Measurements from ENCODE around the gene EIF4EBP3.

The EIF4EBP3 gene

DNA sequence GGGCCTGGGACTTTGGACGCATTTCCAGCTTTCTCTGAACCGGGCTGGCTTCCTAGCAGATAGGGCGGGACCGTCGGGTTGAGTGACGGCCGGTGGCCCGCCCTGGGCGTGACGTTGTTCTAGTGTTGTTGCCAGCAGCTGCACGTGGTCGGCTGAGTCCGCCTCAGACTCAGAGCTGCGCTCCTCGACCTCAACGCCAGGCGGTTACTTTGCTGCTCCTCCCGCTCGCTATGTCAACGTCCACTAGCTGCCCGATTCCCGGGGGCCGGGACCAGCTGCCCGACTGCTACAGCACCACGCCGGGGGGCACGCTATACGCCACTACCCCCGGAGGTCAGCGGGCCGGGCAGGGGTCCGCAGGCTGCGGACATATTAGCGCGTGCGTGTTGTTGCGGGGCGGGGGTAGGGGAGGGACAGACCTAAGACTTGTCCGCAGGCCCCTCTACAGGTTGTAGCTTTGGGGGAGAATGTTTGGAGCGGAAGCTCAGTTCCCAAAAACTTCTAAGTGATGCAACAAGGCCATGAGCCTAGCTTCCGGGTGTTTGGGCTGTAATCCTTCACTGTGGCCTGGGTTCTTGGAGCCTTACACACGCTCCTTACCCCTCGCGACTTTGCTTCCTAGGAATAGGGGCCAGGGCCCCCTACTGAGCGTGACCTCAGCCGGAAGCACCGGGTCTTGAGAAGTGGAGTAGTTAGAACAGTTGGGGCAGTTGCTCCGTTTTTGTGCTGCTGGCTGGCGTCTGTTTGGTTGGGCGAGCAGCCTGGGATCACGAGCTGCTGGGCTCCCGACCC is at the start of gene EIF4EBP3:
Gene EIF4EBP3, plus strand, starts transcription at position 155 of the 792 bp plus-strand sequence. Its CDS starts 76 bp downstream, at position 231.
- peak; percentile 96 for DNase-seq (ENCODE audit: low spot score)

DNA sequence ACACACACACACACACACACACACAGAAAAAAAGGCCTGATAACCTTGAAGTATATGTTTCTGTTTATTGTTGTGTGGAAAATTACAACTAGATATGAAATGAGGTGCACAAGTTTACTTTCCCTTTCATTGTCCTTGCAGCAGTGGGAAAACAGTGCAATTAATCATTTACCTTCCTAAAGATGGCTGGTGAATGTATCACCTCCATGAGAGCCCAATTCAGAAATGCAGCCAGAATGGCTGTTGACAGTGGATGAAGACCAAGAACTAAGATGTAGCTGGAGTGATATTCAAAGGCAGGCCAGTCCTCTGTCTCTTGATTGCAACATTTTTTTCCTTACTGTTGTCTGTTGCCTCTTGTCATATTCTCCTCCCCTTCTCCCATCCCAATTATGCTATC is 49.6 kb upstream of the EIF4EBP3 start:
- no peak for DNase-seq (ENCODE audit: low spot score)

DNA sequence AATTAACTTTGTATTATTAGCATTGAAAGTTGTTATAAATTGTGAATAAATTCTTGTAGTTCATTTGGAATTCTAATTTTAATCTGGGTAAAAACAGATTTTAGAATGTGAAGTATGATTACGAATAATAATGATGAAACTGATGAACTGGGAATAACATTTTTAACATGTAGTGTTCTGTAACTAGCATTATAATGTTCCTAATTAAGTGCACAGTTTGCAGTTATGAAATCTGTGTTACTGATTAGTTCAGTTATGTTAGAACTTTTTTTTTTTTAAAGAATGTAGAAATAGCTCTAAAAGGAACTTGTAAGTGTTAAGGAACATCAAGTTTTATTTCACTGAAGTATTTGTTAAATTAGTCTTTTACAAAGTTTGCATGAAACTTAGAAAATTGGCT is 48.9 kb upstream of the EIF4EBP3 start:
- DNase-seq (ENCODE audit: low spot score), result no peak

DNA sequence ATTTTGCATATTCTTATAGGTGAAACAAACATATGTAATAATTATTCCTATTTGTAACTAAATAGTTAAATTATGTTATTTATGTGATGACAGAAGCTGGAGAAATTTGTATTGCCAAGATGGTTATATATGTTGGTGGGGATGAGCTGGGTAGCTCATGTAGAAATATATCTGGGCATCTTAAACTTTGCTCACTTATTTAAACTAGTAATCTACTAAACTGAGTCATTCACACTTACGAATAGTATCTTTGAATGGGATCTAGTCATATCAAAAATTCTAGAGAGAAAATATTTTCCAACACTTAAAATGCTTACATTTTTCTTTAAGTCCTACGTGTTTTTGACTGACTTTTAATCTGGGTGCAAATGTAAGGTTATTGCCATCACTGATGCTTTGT is 44.6 kb upstream of the EIF4EBP3 start:
- DNase-seq (ENCODE audit: low spot score), result no peak

DNA sequence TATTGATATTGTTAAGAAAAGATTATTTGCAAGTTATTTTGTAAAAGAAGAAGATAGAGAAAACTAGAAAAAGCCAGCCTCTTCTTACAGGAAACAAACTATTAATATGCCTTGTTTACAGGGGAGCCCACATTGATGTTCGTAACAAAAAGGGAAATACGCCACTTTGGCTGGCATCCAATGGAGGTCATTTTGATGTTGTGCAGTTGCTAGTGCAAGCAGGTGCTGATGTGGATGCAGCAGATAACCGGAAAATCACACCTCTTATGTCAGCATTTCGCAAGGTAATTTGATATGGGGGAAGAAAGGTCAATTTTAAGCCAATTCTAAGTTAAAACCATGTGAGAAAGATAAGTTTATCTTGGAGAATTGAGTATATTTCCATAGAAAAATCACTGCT is 37.6 kb upstream of the EIF4EBP3 start:
- DNase-seq (ENCODE audit: low spot score), result no peak

DNA sequence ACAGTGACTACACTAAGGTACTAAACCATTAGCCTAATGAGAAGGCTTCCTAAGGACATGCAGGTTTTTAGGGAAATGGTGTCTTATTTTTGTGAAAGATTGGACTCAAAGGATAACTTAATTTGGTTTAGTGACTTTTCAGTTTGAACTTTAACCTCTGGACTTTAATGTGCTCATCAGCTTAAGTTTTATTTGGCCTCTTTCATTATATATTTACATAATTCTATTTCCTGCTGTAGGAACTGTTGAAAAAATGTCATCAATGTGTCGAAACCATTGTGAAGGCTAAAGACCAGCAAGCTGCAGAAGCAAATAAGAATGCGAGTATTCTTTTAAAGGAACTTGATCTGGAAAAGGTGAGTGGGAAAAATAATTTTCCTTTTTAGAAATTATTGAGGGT is 34.3 kb upstream of the EIF4EBP3 start:
- DNase-seq (ENCODE audit: low spot score), result no peak

DNA sequence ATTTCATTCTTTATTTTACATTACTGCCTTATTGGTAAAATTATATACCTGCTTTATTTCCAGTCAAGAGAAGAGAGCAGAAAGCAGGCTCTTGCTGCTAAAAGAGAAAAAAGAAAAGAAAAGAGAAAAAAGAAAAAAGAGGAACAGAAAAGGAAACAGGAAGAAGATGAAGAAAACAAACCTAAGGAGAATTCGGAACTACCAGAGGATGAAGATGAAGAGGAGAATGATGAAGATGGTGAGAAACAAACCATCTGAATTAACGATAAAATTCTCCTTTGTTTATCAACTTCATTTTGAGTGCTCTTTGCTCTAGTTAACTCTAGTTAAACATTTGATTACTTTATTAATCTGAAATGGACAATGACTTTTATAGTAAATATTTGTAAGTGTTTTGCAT is 23.5 kb upstream of the EIF4EBP3 start:
- no peak for DNase-seq (ENCODE audit: low spot score)

DNA sequence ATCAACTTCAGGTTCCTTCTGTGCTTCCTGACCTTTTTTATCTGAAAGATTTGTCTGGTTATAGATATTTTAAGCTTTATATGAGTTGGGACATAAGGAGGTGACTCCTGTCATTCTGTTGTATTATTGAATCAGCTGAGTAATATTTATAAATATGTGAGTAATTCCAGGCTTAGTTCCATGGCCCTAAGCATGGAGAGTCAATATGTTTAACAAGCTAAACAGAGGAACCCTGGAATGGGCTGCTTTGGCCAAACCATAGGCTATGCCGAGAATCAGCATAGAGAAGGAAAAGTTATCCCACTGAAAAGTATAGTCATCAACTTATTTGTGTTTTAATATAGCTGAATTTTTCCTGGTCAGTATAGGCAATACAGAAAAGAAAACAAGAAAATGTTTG is 7.2 kb upstream of the EIF4EBP3 start:
- no peak for DNase-seq (ENCODE audit: low spot score)

DNA sequence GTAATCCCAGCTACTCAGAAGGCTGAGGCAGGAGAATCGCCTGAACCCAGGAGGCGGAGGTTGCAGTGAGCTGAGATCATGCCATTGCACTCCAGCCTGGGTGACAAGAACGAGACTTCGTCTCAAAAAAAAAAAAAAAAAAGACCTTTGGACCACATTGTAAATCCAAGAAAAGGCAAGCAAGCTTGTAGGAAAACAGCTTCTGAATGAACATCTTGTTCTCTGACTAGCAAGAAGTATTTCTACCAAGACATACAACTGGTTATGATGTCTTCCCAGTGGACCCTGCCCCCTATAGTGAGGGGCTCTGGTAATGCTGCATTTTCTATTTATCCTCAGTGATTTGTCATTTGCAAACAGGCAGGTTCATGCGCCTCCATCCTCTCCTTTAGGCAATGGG is 4.5 kb upstream of the EIF4EBP3 start:
- no peak for DNase-seq (ENCODE audit: low spot score)

DNA sequence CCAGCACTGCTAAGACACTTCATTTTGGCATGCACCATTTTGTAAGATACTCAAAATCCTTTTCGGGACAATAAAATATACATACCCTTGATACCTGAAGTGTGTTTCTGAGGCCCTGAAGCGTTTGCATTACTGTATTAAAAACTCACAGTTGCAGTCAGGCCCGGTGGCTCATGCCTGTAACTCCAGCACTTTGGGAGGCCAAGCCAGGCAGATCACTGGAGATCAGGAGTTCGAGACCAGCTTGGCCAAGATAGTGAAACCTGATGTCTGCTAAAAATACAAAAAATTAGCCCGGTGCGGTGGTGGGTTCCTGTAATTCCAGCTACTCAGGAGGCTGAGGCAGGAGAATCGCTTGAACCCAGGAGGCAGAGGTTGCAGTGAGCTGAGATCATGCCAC is 2.5 kb upstream of the EIF4EBP3 start:
- no peak for DNase-seq (ENCODE audit: low spot score)

DNA sequence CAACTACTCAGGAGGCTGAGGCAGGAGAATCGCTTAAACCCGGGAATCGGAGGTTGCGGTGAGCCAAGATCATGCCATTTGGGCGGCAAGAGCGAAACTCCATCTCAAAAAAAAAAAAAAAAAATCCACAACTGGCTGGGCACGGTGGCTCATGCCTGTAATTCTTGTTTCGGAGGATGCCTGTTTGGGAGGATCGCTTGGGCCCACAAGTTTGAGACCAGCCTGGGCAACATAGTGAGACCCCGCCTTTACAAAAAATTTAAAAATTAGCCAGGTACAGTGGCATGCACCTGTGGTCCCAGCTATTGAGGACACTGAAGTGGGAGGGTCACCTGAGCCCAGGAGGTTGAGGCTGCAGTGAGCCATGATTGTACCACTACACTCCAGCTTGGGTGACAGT is 1.9 kb upstream of the EIF4EBP3 start:
- no peak for DNase-seq (ENCODE audit: low spot score)

DNA sequence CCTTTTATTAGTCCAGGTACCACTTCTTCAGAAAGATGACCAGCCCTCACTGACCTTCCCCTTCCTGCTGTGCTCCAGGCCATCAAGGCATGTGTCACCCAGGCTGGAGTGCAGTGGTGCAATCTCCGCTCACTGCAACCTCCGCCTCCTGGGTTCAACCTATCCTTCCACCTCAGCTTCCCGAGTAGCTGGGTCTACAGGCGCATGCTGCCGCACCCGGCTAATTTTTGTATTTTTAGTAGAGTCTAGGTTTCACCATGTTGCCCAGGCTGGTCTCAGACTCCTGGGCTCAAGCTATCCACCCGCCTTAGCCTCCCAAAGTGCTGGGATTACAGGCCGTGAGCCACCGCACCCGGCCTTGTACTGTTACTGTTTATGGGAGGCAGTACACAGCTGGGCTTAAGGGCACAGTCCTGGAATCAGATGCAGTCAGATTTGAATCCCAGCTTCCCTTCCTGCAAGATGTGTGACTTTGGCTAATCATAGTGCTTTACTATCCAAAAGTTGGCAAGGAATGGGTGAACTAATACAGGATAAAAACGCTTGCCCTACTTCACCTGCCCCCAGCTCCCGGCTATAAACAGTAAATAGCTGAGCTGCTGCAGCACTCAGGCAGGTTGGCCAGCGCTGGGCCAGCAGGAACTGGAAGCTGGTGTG is 483 bp upstream of the EIF4EBP3 start:
- no peak for DNase-seq (ENCODE audit: low spot score)

DNA sequence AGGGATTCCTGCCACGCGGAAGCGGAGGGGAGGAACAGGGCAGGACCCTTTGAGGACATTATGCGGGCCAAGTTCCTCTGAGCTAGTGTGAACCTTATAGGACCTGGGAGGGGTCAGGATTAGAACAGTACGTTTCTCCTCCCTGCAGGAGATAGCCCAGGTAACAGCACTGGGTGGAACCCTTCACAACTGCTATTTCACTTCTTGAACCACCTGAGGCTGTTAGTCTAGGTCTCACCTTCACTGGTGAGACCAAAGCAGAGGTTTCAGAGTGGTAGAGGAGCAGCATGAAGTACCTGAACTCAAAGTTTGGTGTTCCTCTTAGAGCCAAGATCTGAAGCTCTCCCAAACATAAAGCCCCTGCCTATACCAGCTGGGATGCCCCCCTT is 832 bp downstream of the EIF4EBP3 start:
- no peak for DNase-seq (ENCODE audit: low spot score)

DNA sequence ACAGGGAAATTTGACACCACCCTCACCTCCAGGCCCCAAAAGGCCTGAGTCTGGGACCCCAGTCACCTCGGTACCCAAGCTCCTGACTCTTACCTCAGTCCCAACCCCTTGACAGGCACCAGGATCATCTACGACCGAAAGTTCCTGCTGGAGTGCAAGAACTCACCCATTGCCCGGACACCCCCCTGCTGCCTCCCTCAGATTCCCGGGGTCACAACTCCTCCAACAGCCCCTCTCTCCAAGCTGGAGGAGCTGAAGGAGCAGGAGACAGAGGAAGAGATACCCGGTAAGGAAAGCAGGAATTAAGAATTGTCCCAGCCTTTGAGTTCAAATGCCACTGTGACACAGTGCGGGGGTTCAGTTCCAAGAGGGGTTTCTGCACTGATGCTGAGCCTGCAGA is 1.3 kb downstream of the EIF4EBP3 start:
- no peak for DNase-seq (ENCODE audit: low spot score)

DNA sequence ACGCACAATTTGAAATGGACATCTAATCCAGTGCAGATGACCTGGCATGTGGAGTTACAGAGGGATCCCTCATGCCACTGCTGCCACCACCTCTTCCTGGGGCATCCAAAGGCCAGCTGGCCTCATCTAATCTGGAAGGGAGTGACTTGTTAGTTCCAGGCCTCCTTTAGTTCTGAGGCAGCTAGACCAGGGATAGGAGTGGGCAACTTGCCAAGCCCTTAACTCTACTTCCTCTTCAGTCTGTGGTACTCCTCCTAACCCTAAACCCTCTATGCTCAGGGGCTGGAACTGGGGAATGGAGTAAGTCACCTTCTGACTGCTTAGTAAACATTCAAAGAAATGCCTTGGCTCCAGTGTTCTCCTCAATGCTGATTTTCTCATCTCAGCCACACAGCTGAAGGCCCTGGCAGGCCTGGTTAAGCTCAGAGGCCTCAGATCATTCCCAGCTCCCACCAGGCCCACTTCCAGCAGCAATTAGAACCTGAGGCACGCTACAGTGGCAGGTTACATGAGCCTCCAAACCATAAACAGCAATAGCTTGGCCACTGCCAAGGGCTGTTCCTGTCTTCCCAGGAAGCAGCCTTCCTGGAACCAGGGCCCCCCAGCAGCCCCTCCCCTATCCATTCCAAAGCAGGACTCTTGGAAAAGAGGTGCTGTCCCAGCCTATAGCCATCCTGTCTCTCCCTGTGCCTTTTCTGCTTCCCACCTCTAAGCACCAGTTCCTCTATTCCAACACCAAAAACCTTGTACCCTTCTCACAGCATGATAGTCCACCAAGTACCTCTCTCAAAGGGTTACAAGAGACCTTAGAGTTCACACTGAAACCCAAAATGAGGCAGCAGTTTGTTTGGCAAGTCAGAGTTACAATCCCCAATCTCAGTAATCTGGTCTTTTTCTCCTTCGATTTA is 2.0 kb downstream of the EIF4EBP3 start:
- peak; percentile 68 for DNase-seq (ENCODE audit: low spot score)

DNA sequence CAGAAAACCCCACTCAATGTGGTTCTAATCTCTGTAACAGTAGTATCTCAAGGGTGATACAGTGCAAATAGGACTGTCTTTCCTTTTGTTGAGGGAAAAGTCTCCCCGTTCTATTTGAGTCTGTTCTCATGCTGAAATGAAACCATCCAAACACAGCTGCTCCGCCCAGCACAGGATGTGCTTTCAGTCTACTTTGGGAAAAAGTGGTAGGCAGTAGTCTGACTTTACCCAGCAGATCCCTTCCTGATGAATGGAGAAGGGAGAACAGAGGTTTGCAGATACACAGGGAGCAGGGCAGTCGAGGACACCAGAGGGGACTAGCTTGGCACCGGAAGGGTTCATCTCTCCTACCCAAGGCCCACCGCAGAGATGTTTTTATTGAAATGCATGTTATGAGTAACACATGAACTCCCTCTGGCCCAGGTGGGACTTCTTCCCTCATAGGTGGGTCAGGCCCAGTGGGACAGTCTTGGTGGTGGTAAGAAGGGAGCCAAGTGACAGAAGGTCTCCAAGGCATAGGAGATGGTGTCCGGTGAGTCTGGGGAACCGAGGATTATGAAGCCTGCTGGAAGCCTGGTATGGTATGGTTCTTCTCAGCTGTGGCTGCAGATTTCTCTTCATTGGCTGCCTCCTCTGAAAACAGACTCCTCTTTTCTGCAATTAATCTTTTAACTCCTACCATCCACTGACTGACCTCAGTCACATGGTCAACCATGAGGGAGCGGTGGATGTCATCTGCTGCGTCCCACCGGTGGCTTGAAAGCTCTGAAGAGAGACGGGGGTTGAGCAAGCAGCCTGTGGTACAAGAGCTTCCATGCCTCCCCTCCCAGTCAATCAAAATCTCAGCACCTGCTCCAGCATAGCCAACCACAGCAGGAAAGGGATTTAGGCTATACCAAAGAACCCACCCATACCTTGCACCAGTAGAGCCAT is 3.0 kb downstream of the EIF4EBP3 start:
- DNase-seq (ENCODE audit: low spot score), result no peak

DNA sequence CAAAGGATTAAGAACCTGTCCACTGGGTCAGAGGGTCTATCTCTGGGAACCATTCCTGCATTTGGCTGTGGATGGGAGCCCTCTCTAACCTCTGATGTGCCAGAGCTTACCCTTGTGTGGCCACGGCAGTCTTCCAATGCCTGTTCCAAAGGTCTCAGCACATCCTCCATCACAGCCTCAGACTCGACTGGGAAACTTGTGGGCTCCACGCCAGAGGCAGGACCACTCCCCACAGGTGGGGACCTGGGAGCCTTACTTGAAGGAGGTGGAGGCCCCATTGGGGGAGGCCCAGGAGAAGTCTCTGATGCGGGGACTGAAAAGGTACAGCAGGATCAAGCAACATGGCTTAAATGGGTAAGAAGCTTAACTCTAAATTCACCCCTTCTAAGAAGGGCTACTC is 4.4 kb downstream of the EIF4EBP3 start:
- no peak for DNase-seq (ENCODE audit: low spot score)

DNA sequence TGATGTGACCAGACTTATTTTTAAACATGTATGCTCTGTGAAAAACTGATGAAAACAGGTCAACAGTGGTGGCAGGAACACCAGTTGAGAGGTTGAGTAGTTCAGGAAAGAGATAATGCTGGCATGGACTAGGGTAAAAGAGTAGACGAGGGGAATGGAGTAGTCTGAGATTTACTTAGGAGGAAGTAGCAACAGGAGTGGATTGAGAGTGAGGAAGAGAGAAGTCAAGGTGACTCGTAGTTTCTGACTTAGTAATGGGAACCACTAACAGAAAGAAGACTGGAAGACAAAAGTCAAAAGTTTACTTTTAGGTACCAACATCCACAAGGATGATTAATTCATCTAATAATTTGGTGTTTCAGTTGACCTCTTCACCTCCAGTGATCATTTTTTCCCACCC is 6.2 kb downstream of the EIF4EBP3 start:
- no peak for DNase-seq (ENCODE audit: low spot score)

DNA sequence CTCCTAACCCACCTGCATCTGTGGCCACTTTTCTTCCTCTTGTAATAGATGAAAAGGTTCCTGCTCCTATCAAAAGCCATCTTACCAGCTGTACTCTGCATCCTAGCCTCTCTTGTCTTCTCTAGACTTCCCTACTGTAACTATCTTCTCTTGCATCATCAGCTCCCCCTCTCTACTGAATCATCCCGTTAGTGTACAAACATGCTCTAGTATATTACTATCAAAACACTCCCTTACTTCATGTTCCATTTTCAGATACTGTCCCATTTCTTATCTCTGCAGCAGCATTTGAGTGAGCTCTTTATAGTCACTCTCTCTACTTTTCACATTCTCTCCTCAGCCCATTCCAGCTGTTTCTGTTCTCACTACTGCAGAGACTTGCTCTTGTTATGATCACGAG is 7.0 kb downstream of the EIF4EBP3 start:
- no peak for DNase-seq (ENCODE audit: low spot score)

DNA sequence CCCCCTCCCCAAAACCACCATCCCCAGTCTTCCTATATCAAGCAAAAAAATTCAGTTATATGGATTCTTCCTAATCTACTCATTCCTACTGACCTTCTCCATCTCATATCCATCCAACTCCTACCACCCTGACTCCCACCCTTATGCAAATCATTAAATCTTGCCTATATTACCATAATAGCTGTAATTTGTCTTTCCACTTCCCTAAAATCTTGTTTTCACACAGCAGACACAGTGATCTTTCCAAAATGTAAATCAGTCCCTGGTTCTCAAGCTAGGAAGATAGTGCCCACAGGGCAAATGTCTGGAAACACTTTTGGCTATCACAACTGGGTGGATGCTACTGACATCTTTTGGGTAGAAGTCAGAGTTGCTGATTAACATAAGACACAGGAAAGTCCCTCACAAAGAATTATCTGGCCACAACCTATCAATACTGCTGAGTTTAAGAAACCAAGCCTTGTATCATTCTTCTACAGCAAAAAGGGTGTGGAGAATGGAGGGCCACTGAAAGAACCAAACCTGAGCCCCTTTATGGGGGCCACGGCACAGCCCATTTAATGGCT is 8.4 kb downstream of the EIF4EBP3 start:
- DNase-seq (ENCODE audit: low spot score), result no peak

DNA sequence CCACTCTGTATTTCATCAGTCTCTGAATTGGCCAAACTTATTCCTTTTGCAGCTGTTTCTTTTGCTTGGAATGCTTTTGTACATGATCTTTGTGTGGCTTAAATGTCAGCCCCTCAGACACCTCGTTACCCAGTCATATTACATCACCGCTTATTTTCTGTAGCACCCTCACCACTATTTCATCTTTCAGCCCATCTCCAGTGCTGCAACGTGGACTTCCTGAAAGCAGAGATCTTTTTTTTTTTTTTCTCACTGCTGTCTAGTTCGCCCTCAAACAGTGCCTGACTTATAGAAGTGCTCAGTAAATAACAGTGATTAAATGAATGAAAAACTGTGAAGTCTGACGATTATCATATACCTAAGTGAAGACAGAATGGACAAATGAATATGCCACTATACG is 9.0 kb downstream of the EIF4EBP3 start:
- no peak for DNase-seq (ENCODE audit: low spot score)
